ENCODE measurements around the gene AP1G2. TPM values are rescaled to one million over a fixed set of nuclear protein-coding genes. Genes with fewer than 3 reads are reported as not detected.

The AP1G2 gene
- total and polyA plus RNA-seq, 2 of the 13 experiments (the other 11 are each of a cell fraction or from before 2014, with no cell fraction given), result 96.9 to 611 TPM

DNA sequence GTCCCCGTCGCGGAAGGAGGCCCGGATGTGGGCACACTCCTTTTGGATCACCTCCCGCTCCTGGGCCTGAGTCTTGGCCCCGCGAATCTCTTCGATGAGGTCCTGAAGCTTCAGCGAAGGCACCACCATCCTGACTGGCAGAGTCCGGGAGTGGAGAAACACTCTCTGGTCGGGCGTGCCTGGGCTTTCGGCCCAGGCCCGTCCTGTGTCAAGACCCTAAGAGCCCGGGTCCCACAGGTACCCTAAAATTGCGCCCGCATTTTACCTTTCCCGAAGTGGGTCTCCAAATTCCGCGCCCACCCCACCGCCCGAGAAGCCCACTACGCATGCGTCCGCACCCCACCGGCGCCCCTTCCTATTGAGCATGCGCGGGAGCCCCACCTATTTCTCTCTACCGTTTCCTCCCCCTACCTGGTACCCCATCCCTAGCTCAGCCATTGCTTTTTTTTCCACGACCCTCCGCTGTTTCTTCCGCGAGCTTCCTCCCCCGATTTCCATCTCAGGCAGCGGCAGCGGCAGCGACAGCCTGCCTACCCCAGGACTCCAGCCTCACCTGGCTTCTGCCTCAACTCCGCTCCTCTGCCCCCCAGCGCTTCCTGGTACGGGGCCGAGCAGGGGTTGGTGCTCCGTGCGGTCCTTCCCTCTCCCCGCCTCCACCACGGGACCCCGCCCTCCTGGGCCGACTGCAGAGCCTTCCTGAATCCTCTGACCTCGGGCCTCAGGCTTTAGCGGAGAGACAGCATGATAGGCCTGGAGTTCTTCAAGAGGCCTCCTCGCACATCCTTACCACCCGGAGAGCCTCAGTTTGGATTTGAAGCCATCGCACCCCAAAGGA lies at the start of gene AP1G2 (continued):
- no peak for TF ChIP-seq MTF2 (CRISPR knock-in tag; IDR thresholded peaks at IDR 0.05; ENCODE audit: borderline replicate concordance)
- peak; percentile 86 for TF ChIP-seq FOXO1 (CRISPR knock-in tag; IDR thresholded peaks at IDR 0.05)
- peak; percentile 89; the same call in 1 of the 2 replicates for TF ChIP-seq ZNF678 (CRISPR knock-in tag; IDR thresholded peaks at IDR 0.05)
- TF ChIP-seq, protein P1, sequence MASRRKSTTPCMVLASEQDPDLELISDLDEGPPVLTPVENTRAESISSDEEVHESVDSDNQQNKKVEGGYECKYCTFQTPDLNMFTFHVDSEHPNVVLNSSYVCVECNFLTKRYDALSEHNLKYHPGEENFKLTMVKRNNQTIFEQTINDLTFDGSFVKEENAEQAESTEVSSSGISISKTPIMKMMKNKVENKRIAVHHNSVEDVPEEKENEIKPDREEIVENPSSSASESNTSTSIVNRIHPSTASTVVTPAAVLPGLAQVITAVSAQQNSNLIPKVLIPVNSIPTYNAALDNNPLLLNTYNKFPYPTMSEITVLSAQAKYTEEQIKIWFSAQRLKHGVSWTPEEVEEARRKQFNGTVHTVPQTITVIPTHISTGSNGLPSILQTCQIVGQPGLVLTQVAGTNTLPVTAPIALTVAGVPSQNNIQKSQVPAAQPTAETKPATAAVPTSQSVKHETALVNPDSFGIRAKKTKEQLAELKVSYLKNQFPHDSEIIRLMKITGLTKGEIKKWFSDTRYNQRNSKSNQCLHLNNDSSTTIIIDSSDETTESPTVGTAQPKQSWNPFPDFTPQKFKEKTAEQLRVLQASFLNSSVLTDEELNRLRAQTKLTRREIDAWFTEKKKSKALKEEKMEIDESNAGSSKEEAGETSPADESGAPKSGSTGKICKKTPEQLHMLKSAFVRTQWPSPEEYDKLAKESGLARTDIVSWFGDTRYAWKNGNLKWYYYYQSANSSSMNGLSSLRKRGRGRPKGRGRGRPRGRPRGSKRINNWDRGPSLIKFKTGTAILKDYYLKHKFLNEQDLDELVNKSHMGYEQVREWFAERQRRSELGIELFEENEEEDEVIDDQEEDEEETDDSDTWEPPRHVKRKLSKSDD (CRISPR knock-in tag; IDR thresholded peaks at IDR 0.05; ENCODE audit: low read depth), result peak; percentile 90
- TF ChIP-seq ZC3H4 (CRISPR knock-in tag; IDR thresholded peaks at IDR 0.05; ENCODE audit: borderline replicate concordance), result peak; percentile 82; the same call in 1 of the 2 replicates
- TF ChIP-seq HINFP (CRISPR knock-in tag; IDR thresholded peaks at IDR 0.05; ENCODE audit: low read depth), result peak; percentile 97
- TF ChIP-seq ZBTB21 (CRISPR knock-in tag; IDR thresholded peaks at IDR 0.05), result peak; percentile 66
- peak; percentile 29 for TF ChIP-seq KDM6A (CRISPR knock-in tag; IDR thresholded peaks at IDR 0.05; ENCODE audit: low read depth)
- TF ChIP-seq, protein P2, sequence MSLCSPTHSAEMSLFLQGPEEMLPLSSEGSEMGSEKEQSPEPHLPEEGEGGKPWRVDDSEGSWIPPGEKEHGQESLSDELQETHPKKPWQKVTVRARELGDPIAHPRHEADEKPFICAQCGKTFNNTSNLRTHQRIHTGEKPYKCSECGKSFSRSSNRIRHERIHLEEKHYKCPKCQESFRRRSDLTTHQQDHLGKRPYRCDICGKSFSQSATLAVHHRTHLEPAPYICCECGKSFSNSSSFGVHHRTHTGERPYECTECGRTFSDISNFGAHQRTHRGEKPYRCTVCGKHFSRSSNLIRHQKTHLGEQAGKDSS (CRISPR knock-in tag; IDR thresholded peaks at IDR 0.05; ENCODE audit: borderline replicate concordance, low read depth), result peak; percentile 94
- TF ChIP-seq, protein P3, sequence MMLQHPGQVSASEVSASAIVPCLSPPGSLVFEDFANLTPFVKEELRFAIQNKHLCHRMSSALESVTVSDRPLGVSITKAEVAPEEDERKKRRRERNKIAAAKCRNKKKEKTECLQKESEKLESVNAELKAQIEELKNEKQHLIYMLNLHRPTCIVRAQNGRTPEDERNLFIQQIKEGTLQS (CRISPR knock-in tag; IDR thresholded peaks at IDR 0.05), result no peak; the same call in none of the 2 replicates
- peak; percentile 81; the same call in 1 of the 2 replicates for TF ChIP-seq ZNF775 (CRISPR knock-in tag; IDR thresholded peaks at IDR 0.05; ENCODE audit: borderline replicate concordance)
- peak; percentile 88 for TF ChIP-seq GABPB1 (CRISPR knock-in tag; IDR thresholded peaks at IDR 0.05)
- TF ChIP-seq ZNF501 (CRISPR knock-in tag; IDR thresholded peaks at IDR 0.05), result peak; percentile 98
- peak; percentile 95; the same call in 1 of the 2 replicates for TF ChIP-seq AHR (CRISPR knock-in tag; IDR thresholded peaks at IDR 0.05)
- peak; percentile 80 for TF ChIP-seq PRPF4 (IDR thresholded peaks at IDR 0.05; ENCODE audit: low read depth, low read length, poor library complexity, severe bottlenecking)
- TF ChIP-seq RBFOX2 (IDR thresholded peaks at IDR 0.05; ENCODE audit: low read depth, low read length), result peak; percentile 96
- TF ChIP-seq ELF1 (CRISPR knock-in tag; IDR thresholded peaks at IDR 0.05), result peak; percentile 99
- TF ChIP-seq ZNF276 (CRISPR knock-in tag; IDR thresholded peaks at IDR 0.05; ENCODE audit: low read depth), result peak; percentile 97
- TF ChIP-seq, protein P4, sequence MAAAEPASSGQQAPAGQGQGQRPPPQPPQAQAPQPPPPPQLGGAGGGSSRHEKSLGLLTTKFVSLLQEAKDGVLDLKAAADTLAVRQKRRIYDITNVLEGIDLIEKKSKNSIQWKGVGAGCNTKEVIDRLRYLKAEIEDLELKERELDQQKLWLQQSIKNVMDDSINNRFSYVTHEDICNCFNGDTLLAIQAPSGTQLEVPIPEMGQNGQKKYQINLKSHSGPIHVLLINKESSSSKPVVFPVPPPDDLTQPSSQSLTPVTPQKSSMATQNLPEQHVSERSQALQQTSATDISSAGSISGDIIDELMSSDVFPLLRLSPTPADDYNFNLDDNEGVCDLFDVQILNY (CRISPR knock-in tag; conservative IDR thresholded peaks at IDR 0.05), result peak; percentile 78; the same call in 1 of the 2 replicates
- TF ChIP-seq ZNF101 (CRISPR knock-in tag; IDR thresholded peaks at IDR 0.05; ENCODE audit: borderline replicate concordance, low read depth), result no peak; the same call in 1 of the 2 replicates
